SK-N-SH treated with all-trans-retinoic acid at 6 μM for 48 hours (cell line): Measurements from ENCODE around the gene KIAA1549.

Experiments used
- ARNTL ChIP-seq: fragments of 450-650 bp; formaldehyde crosslinking; IDR thresholded peaks from 2 replicates; pipeline ENCODE4 v1.5.0; 2020; ENCODE audit warnings: low read depth, mild to moderate bottlenecking, moderate library complexity, borderline replicate concordance
- ISL1 ChIP-seq: fragments of 250-450 bp; sonication (Bioruptor Pico); IDR thresholded peaks from 2 replicates; pipeline ENCODE4 v2.1.2; 2022; ENCODE audit warnings: mild to moderate bottlenecking, moderate library complexity
- OSR1 ChIP-seq: fragments of 250-450 bp; sonication (Bioruptor Pico); IDR thresholded peaks from 2 replicates; pipeline ENCODE4 v1.8.0; 2022; ENCODE audit warnings: moderate library complexity, mild to moderate bottlenecking, inconsistent platforms
- TOX ChIP-seq: fragments of 250-450 bp; sonication (Bioruptor Pico); IDR thresholded peaks from 2 replicates; pipeline ENCODE4 v1.8.0; 2021; ENCODE audit warnings: mild to moderate bottlenecking, moderate library complexity, borderline replicate concordance
- ZNF70 ChIP-seq: fragments of 450-650 bp; formaldehyde crosslinking; IDR thresholded peaks from 2 replicates; pipeline ENCODE4 v1.5.0; 2020; ENCODE audit warnings: mild to moderate bottlenecking, moderate library complexity
- ZNF8 ChIP-seq: fragments of 450-650 bp; formaldehyde crosslinking; IDR thresholded peaks from 2 replicates; pipeline ENCODE4 v1.5.0; 2020; ENCODE audit warnings: mild to moderate bottlenecking, moderate library complexity

GRCh38 chr7:138857728-138858127, 123.5 kb downstream of the KIAA1549 start:
- TF ChIP-seq ZNF70 (CRISPR knock-in tag) (no peak), TOX (no peak), ARNTL (no peak), OSR1 (CRISPR knock-in tag) (no peak), ZNF8 (CRISPR knock-in tag) (no peak), ISL1 (CRISPR knock-in tag) (no peak)
